HG02571 (cell line): ENCODE measurements around the gene TBX21.

Experiments used
- ATAC-seq: cut with Tn5 transposase; IDR thresholded peaks from one replicate; pipeline ENCODE4 v1.9.1; 2021; ENCODE audit warnings: mild to moderate bottlenecking, moderate library complexity; ENCODE audit not compliant: unreplicated experiment

TBX21 gene

DNA sequence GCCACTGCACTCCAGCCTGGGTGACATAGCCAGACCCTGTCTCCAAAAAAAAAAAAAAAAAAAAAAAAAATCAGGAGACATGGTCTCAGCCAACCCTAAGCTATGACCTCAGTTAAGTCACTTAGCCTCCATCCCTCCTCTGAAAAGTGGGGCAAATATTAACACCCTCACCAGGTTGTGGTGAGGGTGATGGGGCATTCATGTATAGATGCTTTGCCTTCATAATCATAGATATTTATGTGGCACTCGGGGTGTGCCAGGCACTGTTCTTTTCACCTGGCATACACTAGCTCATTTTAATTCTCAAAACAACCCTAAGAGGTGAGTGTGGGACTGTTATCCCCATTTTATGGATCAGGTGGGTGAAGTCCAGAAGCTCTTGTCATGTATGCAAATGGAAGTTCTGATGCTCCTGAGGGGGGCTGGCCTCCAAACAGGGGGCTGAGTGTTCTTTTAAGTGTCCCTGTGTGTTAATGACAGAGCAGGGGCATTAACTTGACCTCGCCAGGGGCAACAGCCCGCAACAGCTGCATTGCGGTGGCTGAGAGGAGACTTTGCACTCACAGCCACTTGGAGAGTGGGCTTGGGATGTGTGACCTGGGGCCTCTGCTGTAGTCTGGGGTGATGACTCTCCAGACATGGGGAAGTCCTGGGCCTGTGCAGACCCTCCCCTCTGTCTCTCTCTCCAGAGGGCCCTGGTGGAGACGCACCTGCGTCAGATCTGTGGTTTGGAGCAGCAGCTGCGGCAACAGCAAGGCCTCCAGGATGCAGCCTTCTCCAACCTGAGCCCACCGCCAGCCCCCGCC is 34.9 kb upstream of the TBX21 start:
- no peak for ATAC-seq

DNA sequence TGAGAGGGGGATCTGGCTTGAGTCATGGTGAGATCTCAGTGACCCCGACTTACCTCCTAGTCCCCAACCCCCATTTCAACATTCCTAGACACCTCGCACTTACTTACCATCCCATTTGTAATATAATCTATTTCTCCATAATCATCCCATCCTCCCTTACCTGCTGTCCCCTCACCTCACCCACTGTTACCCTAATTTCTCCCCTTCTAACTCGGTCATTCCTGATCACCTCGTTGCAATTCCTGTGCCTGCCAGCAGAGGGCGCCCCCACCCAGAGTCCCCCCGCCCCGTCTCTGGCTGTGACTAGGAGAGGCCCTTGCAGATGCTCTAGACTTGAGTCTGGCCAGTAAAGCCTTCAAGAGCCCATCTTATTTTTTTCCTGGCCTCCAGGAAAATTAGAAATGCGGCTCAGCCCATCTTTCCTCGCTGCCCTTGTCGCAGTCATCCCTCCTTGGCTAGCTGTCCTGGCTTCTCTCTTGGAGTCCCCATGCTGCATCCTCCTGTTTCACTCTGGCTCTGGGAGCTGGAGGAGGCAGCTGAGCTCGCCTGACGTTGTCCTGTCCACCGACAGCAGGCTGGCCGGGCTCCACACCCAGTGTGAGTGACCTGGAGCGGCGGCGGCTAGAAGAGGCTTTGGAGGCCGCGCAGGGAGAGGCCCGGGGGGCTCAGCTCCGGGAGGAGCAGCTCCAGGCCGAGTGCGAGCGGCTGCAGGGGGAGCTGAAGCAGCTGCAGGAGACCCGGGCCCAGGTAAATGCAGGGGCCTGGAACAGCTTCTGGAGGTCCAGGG is 34.1 kb upstream of the TBX21 start:
- no peak for ATAC-seq

DNA sequence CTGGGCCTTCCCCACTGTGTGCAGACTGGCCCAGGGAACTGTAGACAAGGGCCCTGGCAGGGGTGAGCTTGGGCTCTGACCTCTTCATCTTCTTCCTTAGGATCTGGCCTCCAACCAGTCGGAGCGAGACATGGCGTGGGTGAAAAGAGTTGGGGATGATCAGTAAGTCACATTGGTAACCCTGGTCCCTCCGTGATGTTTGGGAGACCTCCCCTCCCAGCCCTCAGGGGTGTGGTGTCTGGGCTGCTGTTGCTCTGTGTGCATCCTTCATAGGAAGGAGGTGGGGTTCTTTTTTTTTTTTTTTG is 33.5 kb upstream of the TBX21 start:
- ATAC-seq = no peak

DNA sequence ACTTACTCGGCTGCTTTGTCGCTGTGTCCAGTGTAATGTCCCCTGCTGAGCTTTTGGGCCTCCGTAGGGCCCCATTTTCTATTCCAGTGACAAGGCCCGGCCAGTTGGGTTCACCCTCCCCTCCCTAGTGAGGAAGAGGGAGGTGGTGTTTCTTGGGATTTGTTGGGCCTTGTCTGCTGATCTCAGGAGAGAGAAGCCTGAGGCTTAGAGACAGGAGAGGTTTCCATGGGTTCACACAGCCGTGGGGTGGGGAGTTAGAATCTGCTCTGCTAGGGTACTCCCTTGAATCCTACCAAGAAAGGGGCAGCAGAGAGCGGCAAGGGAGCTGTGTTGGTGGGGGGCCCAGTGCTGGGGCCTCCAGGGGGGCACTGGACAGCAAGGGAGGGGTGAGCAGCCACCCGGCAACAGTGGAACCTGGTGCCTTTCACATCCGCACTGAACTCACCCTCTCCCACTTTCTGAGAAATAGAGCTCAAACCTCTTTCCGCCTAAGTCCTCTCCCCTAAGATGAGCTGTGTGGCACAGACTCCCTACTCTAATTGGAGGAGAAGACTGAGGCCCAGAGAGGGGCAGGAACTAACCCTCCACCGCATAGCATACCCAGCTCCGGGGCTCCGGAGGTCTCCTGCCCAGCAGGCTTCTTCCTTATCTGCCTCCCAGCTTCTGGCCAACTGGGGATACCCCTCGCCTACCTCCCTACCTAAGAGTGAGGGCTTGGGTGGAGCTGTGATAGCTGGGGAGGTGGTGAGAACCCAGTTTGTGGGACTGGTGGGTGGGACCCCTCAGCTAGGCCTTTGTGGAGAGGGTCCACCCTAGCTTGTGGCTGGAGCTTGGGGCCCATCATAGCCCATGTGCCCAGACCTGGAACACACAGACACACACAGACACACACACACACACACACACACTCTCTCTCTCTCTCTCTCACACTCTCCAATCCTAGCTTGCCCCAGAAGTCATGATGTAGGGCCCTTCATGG is 32.3 kb upstream of the TBX21 start:
- no peak for ATAC-seq

DNA sequence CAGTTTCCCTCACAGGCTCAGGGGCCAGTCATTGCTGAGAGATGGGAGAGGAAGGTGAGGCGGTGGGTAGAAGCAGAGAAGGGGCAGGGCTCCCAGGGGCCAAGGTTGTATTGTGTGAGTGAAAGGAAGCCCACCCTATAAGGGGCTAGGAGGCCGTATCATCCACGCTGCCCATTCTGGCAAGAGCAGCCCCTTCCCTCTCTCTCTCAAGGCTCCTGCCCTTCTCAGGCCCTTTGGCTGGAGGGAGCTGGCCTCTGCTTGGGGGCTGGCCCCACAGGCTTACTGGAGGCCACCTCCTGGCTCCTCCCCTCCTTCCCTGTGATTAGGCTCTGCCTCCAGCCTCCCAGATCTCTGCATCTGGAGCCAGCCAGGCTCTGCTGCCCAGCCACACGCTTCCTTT is 31.4 kb upstream of the TBX21 start:
- ATAC-seq = no peak

DNA sequence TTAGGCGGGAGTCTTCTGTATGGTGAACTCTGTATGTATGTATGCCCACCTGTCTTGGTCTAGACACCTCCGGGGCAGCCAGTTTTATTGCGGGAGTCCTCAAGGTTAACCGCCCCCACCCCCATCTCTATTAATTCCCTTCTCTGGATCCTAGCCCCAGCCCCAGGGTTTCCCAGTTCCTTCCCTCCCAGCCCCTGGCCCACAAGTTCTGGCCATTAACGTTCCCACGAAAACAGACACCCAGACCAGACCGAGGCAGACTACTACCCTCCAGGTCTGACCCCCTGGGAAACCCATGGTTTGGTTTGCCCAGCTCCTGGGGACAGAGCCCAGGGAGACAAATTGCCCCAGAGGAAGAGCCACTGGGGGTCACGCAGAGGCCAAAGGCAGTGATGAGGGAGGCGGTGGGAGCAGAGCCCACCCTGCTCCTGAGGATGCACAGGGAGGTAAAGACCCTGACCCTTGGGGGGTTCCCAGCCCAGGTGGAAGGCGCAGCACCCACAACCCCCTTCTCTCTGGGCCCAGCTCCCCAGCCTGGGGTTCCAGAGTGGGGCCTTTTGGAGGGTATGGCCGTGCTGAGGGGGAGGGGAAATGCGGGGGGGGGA is 30.5 kb upstream of the TBX21 start:
- no peak for ATAC-seq

DNA sequence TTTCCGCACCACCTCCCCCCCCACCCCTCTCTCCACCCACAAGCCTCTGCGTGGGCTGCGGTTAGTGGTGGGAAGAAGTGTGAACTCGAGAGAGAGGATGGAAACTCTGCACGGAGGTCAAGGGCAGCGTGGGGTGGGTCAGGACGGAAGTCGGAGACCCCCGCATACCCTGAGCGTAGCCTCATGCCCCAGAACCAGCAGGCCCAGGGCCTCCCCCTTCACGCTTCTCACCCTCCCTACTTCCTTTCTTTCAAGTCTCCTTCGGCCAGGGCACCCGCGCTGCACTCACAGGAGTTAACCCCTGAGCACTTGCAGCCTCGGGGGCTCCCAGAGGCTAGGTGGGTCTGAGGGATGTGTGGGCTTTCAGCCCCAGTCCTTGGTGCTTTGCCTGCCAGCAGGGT is 29.8 kb upstream of the TBX21 start:
- ATAC-seq = no peak

DNA sequence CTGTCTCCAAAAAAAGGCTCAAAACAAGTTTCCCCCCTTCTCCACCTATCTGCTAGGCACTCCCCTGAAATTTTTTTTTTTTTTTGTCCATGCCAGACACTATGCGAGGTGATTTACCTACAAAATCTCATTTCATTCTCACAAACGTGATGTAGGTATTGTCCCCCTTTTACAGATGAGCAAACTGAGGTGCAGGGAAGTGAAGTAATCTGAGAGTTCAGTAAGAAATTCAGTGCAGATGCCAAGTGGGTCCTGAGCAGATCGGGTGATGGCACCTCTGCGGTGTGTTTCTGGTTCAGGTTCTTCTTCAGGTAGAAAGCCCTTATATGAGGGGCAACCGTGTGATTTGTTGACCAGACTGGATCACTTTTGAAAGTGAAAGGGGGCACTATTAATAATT is 29.4 kb upstream of the TBX21 start:
- ATAC-seq = no peak

DNA sequence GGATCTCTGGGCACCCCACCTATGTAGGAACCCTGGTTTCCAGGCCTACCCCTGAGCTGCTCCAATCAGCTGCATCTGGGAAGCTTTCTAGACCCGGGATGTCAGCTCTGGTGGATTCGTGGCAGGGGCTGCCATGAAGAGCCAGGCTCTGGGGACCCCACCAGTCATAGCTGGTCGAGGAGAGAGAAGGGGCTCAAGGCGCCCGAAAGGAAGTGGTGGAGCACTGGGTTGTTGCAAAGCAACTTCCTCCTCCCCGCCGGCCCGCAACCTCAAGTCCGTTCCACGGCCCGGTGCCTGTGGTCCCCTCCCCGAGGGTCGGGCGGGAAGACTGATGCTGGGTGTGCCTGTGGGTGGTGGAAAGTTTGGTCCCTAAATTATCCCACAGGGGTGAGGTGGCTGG is 28.9 kb upstream of the TBX21 start:
- ATAC-seq = no peak

DNA sequence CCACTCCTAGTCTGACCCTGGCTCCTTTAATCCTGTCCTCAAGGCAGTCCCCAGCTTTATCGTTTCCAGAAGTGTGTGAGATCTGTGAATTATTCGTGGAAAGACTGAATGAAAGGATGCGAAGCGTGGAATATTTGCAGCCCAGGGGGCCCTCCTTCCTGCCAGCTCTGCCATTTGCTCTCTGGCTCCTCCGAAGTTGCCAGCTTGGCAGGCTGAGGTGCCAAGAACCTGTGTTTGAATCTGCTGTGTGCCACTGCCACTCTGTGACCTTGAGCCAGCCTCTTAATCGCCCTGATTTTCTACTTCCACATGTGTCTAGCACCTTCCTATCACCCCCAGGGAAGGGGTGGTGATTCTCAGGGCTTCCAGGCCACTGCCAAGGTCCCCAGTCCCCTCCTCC is 28.3 kb upstream of the TBX21 start:
- no peak for ATAC-seq

DNA sequence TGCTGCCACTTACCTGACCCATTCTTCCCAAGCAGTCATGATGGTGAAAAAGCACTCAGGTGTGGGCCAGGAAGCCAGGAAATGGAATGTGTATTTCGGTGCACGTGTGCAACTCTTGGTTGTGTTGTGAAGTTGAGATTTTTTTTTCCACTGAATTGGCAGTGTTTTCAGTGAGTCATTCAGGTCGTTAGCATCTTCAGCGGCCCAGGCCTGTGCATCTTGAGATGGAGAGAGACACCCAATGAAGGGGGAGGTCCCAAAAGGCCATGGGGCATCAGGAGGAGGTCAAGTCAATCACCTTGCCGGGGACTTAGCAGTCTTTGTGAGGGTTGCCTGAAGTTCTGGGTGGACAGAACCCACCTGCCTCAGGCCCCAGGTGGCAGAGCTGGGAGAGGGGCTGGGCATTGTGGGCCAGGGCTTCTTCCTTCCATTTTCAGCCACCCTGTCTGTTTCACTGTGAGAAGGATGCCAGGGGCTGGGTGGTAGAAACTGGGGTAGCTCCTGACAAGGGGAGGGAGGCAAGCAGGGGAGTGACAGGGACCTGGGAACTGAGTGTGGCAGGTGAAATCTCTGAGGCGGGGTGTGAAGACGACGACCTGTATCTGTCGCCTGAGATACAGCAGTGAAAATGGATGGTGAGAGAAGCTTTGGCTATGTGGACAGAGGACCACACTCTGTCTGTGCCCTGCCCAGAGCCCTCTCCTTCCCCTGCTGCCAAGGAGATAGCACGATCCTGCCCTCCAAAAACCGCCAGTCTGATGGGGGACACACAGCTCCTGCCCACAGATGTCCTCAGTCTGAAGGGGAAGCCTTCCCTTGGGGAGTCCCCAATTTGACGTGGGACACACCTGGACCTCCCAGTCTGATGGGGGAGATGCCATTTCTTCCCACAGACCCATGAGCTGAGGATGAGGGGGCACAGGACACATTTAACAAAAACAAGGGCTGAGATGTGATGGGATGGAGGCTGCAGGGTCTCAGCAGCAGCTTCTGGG is 27.2 kb upstream of the TBX21 start:
- ATAC-seq = no peak

DNA sequence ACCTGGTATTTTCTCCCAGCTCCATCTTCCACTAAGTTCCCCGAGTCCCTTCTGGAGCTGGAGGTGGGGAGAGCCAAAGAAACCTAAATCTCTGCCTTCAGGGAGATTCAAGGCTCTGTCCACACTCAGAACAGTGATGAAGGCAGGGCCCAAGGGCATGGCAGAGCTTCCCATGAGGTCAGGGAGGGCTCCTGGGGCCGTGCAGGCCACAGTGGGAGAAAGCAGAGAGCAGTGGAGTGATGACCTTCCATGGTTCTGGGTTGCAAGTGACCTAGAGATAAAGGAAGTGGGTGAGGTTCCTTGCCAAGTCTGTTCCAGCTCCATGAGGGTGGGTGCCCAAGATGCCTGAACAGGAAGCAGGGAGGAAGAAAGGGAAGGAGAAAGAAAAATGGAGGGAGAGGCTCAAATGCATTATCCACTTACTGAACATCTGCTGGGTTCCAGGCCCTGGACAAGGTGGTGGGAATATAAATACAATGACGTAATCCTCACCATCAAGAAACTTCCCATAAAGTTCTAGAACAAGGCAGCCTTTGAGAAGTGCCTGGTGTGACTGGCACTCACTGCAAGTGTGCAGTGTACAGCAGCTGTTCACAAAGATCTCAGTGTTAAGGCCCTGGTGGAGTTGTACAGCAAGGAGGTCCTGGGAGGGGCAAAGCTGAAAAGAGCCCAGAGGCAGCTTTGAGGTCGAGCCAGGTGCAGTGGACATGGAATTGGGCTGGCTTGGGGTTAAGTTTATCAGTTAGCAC is 25.8 kb upstream of the TBX21 start:
- no peak for ATAC-seq

DNA sequence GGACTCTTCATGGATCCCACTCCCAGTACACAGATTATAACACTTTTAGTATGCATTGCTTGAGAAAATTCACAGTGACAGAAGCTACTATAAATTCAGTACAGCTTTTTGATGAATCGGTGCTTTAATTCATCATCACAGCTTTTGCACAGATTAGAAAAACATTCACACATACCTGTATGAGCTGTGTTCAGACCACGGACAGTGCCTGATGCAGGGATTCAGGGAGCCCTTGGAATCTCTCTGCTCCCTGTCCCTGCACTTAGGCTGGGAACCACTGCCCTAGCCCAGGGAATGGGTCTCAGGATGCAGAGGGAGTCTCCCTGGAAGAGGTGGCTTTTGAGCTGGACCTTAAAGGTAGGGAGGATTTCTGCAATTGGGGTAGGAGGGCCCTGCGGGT is 25.2 kb upstream of the TBX21 start:
- ATAC-seq = no peak

DNA sequence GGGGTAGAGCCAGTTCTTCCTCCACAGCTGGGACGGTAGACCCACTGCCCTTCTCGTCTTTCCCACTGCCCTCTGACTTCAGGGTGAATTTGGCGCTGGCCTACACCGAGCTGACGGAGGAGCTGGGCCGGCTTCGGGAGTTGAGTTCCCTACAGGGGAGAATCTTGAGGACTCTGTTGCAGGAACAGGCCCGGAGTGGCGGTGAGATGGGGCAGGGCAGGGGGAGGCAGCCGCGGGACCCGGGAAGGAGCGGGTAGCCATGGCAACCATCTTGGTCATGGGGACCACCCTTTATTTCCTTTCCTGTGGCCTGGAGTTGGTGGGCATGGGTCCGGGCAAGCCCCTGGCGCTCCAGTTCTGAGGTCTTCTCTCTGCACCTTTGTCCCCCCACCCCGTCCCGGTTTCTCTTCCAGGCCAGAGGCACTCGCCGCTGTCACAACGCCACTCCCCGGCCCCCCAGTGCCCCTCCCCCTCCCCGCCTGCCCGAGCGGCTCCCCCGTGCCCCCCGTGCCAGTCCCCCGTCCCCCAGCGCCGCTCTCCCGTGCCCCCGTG is 24.6 kb upstream of the TBX21 start:
- no peak for ATAC-seq

DNA sequence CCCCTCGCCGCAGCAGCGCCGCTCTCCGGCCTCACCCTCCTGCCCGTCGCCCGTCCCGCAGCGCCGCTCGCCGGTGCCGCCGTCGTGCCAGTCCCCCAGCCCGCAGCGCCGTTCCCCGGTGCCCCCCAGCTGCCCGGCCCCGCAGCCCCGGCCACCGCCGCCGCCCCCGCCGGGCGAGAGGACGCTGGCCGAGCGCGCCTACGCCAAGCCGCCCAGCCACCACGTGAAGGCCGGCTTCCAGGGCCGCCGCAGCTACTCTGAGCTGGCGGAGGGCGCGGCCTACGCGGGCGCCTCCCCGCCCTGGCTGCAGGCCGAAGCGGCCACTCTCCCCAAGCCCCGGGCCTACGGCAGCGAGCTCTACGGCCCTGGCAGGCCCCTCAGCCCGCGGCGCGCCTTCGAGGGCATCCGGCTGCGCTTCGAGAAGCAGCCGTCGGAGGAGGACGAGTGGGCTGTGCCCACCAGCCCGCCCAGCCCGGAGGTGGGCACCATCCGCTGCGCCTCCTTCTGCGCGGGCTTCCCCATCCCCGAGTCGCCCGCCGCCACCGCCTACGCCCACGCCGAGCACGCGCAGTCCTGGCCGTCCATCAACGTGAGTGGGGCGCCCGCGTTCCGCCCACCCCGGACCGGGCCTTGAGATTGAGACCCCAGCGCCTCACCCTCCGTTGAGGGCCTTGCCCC is 24.0 kb upstream of the TBX21 start:
- ATAC-seq = no peak

DNA sequence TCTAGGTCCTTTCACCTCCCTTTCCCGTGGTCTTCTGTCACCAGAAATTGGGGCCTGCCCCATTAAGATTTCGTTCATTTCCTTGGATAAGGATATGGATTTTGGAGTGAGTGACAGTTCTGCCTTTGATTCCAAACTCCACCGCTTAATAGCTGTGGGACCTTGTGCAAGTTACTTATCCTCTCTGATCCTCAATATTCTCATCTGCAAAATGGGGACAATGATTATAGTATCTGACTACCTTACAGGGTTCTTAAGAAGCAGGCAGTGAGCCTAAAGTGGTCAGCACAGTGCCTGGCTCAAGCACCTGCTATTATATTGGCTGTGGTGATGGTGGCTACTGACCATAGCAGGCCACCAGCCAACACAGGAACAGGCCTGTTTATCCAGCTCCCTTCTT is 23.4 kb upstream of the TBX21 start:
- ATAC-seq = no peak

DNA sequence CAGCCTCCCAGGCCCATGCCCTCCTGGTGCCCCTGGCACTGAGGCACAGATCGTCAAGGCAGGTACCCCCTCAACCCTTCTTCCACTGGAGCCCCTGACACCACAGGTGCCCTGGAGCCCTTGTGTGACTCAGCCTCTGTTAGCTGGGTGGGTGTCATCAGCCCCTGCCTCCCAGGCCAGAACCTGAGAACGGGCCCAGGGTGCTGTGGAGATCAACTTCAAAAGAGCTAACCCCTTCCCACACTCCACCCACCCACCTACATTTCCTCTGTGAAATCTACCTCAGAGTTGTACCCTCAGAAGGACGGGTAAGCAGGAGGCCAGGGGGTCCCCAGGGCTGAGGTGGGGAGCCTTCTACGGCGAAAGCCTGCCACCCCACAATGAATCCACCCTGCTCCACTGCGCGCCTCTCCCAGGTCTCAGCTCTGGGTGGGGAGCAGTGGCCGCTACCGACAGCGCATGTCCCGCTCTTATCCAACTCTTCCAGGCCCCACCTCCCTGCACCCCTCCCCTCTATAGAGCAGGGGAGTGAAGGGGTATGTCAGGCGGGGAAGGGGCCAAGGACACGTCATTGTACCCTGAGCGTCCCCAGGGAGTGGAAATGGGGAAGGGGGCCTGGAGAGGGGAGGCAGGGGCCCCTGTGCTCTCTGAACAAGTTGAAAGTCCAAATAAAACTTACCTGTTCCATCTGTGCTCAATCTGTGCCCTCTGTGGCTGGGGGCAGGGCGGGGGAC is 21.5 kb upstream of the TBX21 start:
- no peak for ATAC-seq
